H1 (cell line): ENCODE results near the gene P2RY8. TPM values are rescaled to one million over a fixed set of nuclear protein-coding genes. Genes with fewer than 3 reads are reported as not detected.

Source experiments
- CTCF ChIA-PET: fragments of 300-600 bp; sonication (Branson Sonifier 250); formaldehyde crosslinking; loops from one replicate; lab custom pipeline; 2021; ENCODE audit not compliant: partially characterized antibody; lab: Charles Lee
- POLR2A ChIA-PET: fragments of 300-600 bp; sonication (Branson Sonifier 250); formaldehyde crosslinking; loops from one replicate; lab custom pipeline; 2021; ENCODE audit warnings: inconsistent platforms; ENCODE audit not compliant: partially characterized antibody; lab: Charles Lee
- DNase-seq, 2 experiments: peaks; one replicate each; pipeline versions ENCODE4 v3.0.0 to v3.0.0-alpha.2; 2010 to 2022; ENCODE audit warnings: low spot score in 2 of 2, low read depth in 1 of 2, mixed read lengths in 1 of 2
- FAIRE-seq: peaks from 2 replicates; lab custom pipeline; 2011; peaks lifted over from hg19 to GRCh38; lab: Jason Lieb, UNC
- H2AFZ ChIP-seq: 2 replicates; pipeline ENCODE4 v1.8.1; 2012; ENCODE audit warnings: low read length, inconsistent platforms
- H2AK5ac ChIP-seq: 2 replicates; pipeline ENCODE4 v1.6.1; 2013; ENCODE audit warnings: low read depth, low read length
- H2BK120ac ChIP-seq: replicated peaks from 2 replicates; pipeline ENCODE3; 2013; ENCODE audit warnings: low read depth, low read length, inconsistent platforms
- H2BK12ac ChIP-seq: 2 replicates; pipeline ENCODE4 v1.6.1; 2013; ENCODE audit warnings: low read depth, low read length
- H2BK15ac ChIP-seq: 2 replicates; pipeline ENCODE4 v1.6.1; 2013; ENCODE audit warnings: low read length
- H2BK20ac ChIP-seq: 2 replicates; pipeline ENCODE4 v1.6.1; 2013; ENCODE audit warnings: low read length
- H2BK5ac ChIP-seq: 2 replicates; pipeline ENCODE4 v1.6.1; 2013; ENCODE audit warnings: low read depth, low read length
- H3K14ac ChIP-seq: 2 replicates; pipeline ENCODE4 v1.6.1; 2013; ENCODE audit warnings: inconsistent platforms; ENCODE audit not compliant: insufficient read length
- H3K18ac ChIP-seq: 2 replicates; pipeline ENCODE4 v1.6.1; 2013; ENCODE audit warnings: low read length; ENCODE audit errors: extremely low read depth
- H3K23ac ChIP-seq: 2 replicates; pipeline ENCODE4 v1.6.1; 2013; ENCODE audit warnings: inconsistent platforms; ENCODE audit not compliant: insufficient read length
- H3K23me2 ChIP-seq: 2 replicates; pipeline ENCODE4 v1.6.1; 2013; ENCODE audit warnings: low read depth, low read length
- H3K27ac ChIP-seq: 2 replicates; pipeline ENCODE4 v1.6.1; 2011; ENCODE audit warnings: low read depth, low read length, inconsistent platforms
- H3K27me3 ChIP-seq, 4 experiments: replicated peaks in 1 of 4; 1 replicate in 1 of 4; 2 replicates in 3 of 4; pipeline versions ENCODE4 v1.6.1 to v1.8.1; 2011 to 2013; ENCODE audit warnings: low read length in 3 of 4, mild to moderate bottlenecking in 3 of 4, inconsistent platforms in 2 of 4, mixed read lengths in 2 of 4, moderate library complexity in 1 of 4; ENCODE audit not compliant: control insufficient read depth in 3 of 4, insufficient read depth in 3 of 4; ENCODE audit errors: extremely low read depth in 1 of 4
- H3K36me3 ChIP-seq, 4 experiments: 2 replicates each; pipeline versions ENCODE4 v1.6.1 to v1.8.1; 2011 to 2013; ENCODE audit warnings: mild to moderate bottlenecking in 4 of 4, low read length in 3 of 4, moderate library complexity in 2 of 4, control low read depth in 1 of 4, inconsistent platforms in 1 of 4; ENCODE audit not compliant: insufficient read depth in 4 of 4, control insufficient read depth in 2 of 4
- H3K4ac ChIP-seq: replicated peaks from 2 replicates; pipeline ENCODE3; 2013; ENCODE audit warnings: low read length, low read depth, mixed read lengths, inconsistent platforms; ENCODE audit not compliant: insufficient read length
- H3K4me1 ChIP-seq, 4 experiments: replicated peaks in 1 of 4; 1 replicate in 1 of 4; 2 replicates in 3 of 4; pipeline versions ENCODE4 v1.6.1 to v1.8.1; 2011 to 2013; ENCODE audit warnings: low read length in 3 of 4, inconsistent platforms in 2 of 4, mixed read lengths in 1 of 4; ENCODE audit not compliant: insufficient read depth in 4 of 4, control insufficient read depth in 3 of 4
- H3K4me2 ChIP-seq, 2 experiments: 2 replicates each; pipeline versions ENCODE4 v1.6.1 to v1.8.1; 2011 to 2013; ENCODE audit warnings: low read depth in 2 of 2, low read length in 2 of 2, control low read depth in 1 of 2, inconsistent platforms in 1 of 2, mild to moderate bottlenecking in 1 of 2; ENCODE audit not compliant: insufficient read depth in 1 of 2
- H3K4me3 ChIP-seq, 4 experiments: fragments of 200-600, 300-600 bp in 1 of 4; sonication (generic), shearing (Covaris generic), sonication (Bioruptor Twin) in 1 of 4; 2 replicates each; pipeline versions ENCODE4 v1.5.1 to v1.8.1; 2011 to 2016; ENCODE audit warnings: low read length in 4 of 4, low read depth in 3 of 4, control low read depth in 2 of 4, inconsistent platforms in 2 of 4, mild to moderate bottlenecking in 2 of 4, mixed read lengths in 1 of 4, moderate library complexity in 1 of 4; ENCODE audit not compliant: insufficient read depth in 2 of 4; ENCODE audit errors: extremely low read depth in 1 of 4
- H3K56ac ChIP-seq: replicated peaks from 2 replicates; pipeline ENCODE3; 2013; ENCODE audit warnings: low read depth, mild to moderate bottlenecking, mixed read lengths, low read length, inconsistent platforms; ENCODE audit not compliant: insufficient read length
- H3K79me1 ChIP-seq: 2 replicates; pipeline ENCODE4 v1.6.1; 2013; ENCODE audit warnings: low read depth, low read length, control low read depth
- H3K79me2 ChIP-seq, 2 experiments: 2 replicates each; pipeline versions ENCODE4 v1.6.1 to v1.8.1; 2012 to 2013; ENCODE audit warnings: low read length in 2 of 2, mild to moderate bottlenecking in 2 of 2, inconsistent platforms in 1 of 2; ENCODE audit not compliant: insufficient read depth in 2 of 2, control insufficient read depth in 1 of 2
- H3K9ac ChIP-seq, 4 experiments: replicated peaks in 1 of 4; 1 replicate in 1 of 4; 2 replicates in 3 of 4; pipeline versions ENCODE4 v1.6.1 to v1.8.1; 2011 to 2013; ENCODE audit warnings: low read depth in 3 of 4, low read length in 3 of 4, control low read depth in 2 of 4, mild to moderate bottlenecking in 2 of 4, moderate library complexity in 2 of 4, inconsistent platforms in 1 of 4; ENCODE audit errors: extremely low read depth in 1 of 4
- H3K9me3 ChIP-seq, 2 experiments: 2 replicates each; pipeline versions ENCODE4 v1.6.1 to v1.8.1; 2012 to 2013; ENCODE audit warnings: mild to moderate bottlenecking in 2 of 2, moderate library complexity in 2 of 2, control low read depth in 1 of 2, inconsistent platforms in 1 of 2, low read depth in 1 of 2, low read length in 1 of 2, mixed read lengths in 1 of 2; ENCODE audit not compliant: insufficient read depth in 2 of 2
- H4K20me1 ChIP-seq, 2 experiments: replicated peaks in 1 of 2; 2 replicates each; pipeline versions ENCODE3 to v1.8.1; 2011 to 2013; ENCODE audit warnings: inconsistent platforms in 2 of 2, low read length in 2 of 2, mild to moderate bottlenecking in 1 of 2; ENCODE audit not compliant: insufficient read depth in 2 of 2, control insufficient read depth in 1 of 2
- H4K5ac ChIP-seq: 2 replicates; pipeline ENCODE4 v1.6.1; 2013; ENCODE audit warnings: low read length, low read depth, mixed read lengths, inconsistent platforms; ENCODE audit not compliant: insufficient read length
- H4K8ac ChIP-seq: 2 replicates; pipeline ENCODE4 v1.8.0; 2013; ENCODE audit warnings: mild to moderate bottlenecking, moderate library complexity, low read length, inconsistent platforms; ENCODE audit not compliant: insufficient read depth; ENCODE audit errors: extremely low read depth
- H4K91ac ChIP-seq: replicated peaks from 2 replicates; pipeline ENCODE3; 2013; ENCODE audit warnings: low read length, mixed read lengths, inconsistent platforms; ENCODE audit not compliant: insufficient read length
- CBX8 ChIP-seq: fragments of 300-800, 300-1000 bp; sonication (generic); IDR thresholded peaks from 2 replicates; pipeline ENCODE4 v1.7.1; 2016; ENCODE audit warnings: low read depth, low read length, borderline replicate concordance
- CTBP2 ChIP-seq: IDR thresholded peaks from 2 replicates; pipeline ENCODE4 v1.7.0; 2011; ENCODE audit warnings: borderline replicate concordance, mild to moderate bottlenecking, moderate library complexity, mixed read lengths, low read length; ENCODE audit not compliant: insufficient read depth, insufficient read length
- EGR1 ChIP-seq: IDR thresholded peaks from 2 replicates; pipeline ENCODE4 v1.6.1; 2011; ENCODE audit warnings: low read depth, low read length, borderline replicate concordance
- FOSL1 ChIP-seq: IDR thresholded peaks from 2 replicates; pipeline ENCODE4 v1.6.1; 2011; ENCODE audit warnings: mild to moderate bottlenecking, low read depth, low read length, moderate library complexity; ENCODE audit not compliant: insufficient read depth
- HDAC2 ChIP-seq, 2 experiments: fragments of 300-600 bp in 1 of 2; sonication (generic) in 1 of 2; IDR thresholded peaks; 2 replicates each; pipeline ENCODE4 v1.6.1; 2011 to 2012; ENCODE audit warnings: low read depth in 2 of 2, low read length in 2 of 2, mild to moderate bottlenecking in 2 of 2, moderate library complexity in 2 of 2, borderline replicate concordance in 1 of 2, inconsistent platforms in 1 of 2
- KDM5A ChIP-seq: fragments of 200-600 bp; IDR thresholded peaks from 2 replicates; pipeline ENCODE4 v1.7.1; 2012; ENCODE audit warnings: mild to moderate bottlenecking, low read length, inconsistent platforms, mixed read lengths
- POLR2A ChIP-seq, 2 experiments: IDR thresholded peaks; 1 replicate in 1 of 2; 2 replicates in 1 of 2; pipeline ENCODE4 v1.6.1; 2011; ENCODE audit warnings: low read depth in 2 of 2, low read length in 2 of 2, mild to moderate bottlenecking in 2 of 2; ENCODE audit errors: control extremely low read depth in 1 of 2
- SIN3A ChIP-seq, 2 experiments: IDR thresholded peaks in 1 of 2; conservative IDR thresholded peaks in 1 of 2; 2 replicates each; pipeline ENCODE4 v1.6.1; 2011 to 2012; ENCODE audit warnings: low read length in 2 of 2, improper control_type of control experiment in 1 of 2, low read depth in 1 of 2, mild to moderate bottlenecking in 1 of 2
- SIX5 ChIP-seq: IDR thresholded peaks from 2 replicates; pipeline ENCODE4 v1.6.1; 2011; ENCODE audit warnings: mild to moderate bottlenecking, low read depth, low read length
- USF2 ChIP-seq: IDR thresholded peaks from 2 replicates; pipeline ENCODE4 v1.6.1; 2011; ENCODE audit warnings: low read length, improper control_type of control experiment
- WGBS, 2 experiments: shearing (Covaris generic) in 1 of 2; methylation state at CpG; one replicate each; pipeline versions ENCODE4 v1.1.6 to v1.1.7; 2013 to 2015; ENCODE audit warnings: low lambda C conversion rate in 2 of 2, mixed read lengths in 2 of 2, inconsistent platforms in 1 of 2, low coverage in 1 of 2, missing lambda C conversion rate in 1 of 2; ENCODE audit not compliant: insufficient replicate concordance in 2 of 2, insufficient coverage in 1 of 2, insufficient read length in 1 of 2; ENCODE audit errors: extremely low coverage in 1 of 2, missing lambda C conversion rate in 1 of 2; 5-methylcytosine and 5-hydroxymethylcytosine counted together
- polyA plus RNA-seq, 7 experiments: library from polyadenylated mRNA; depleted of rRNA in 3 of 7; stranded (reverse) in 5 of 7; unstranded in 2 of 7; fragments of >200 nt in 5 of 7; fragments of 200-250 nt in 2 of 7; gene quantifications; 1 replicate in 5 of 7; 2 replicates in 1 of 7; 4 replicates in 1 of 7; pipeline versions ENCODE4 v1.2.1 to v1.2.3, GENCODE V29; 2011 to 2013; ENCODE audit warnings: missing spikeins in 2 of 7, mixed read lengths in 2 of 7
- total RNA-seq: library from RNA; stranded (reverse); fragmentation: NEBNext Ultra II Directional; extraction: Animal tissue kit (Norgen Biotek cat#: 25700); gene quantifications from 2 replicates; pipeline ENCODE4 v1.2.1, GENCODE V29; 2021
- TF ChIP-seq, protein P1 (sequence below): IDR thresholded peaks from 2 replicates; pipeline ENCODE4 v1.6.1; 2012; ENCODE audit warnings: low read length, inconsistent platforms

P2RY8 gene
- total and polyA plus RNA-seq, 2 of the 8 experiments (the other 6 are each of a cell fraction or from before 2014, with no cell fraction given): 0.09 to 0.15 TPM

DNA sequence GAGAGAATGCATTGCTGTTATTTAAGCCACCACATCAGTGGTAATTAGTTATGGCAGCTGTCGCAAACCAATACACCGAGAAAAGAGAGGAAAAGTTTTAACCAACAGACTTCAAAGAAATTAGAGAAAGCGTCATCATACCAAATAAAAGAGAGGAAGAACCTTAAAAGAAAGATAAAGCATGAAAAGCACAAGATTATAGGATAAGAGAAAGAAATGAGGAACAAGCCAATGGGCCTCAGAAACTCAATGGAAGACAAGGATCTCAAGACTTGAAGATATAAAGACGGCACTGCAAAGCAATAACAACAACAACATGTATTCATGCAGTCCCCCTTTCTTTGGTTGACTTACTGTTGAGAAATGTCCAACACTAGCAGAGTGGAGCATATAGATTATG is 61.5 kb downstream of the P2RY8 start:
- CTCF ChIA-PET: no interaction called here
- no peak overlapping the region for H2BK5ac ChIP-seq
- no peak overlapping the region for H2BK12ac ChIP-seq
- no peak overlapping the region for H2BK20ac ChIP-seq
- H3K9me3 ChIP-seq: peaks cover 0 to 7% of the 10 kb centered on the region in 2 experiments; a peak in 1 of 4 replicates
- no peak overlapping the region for H3K27ac ChIP-seq
- H3K56ac ChIP-seq: no peak overlapping the region
- no peak overlapping the region for H3K23ac ChIP-seq
- WGBS, 2 experiments: 84% methylated on average over 4 of the region's 4 CpGs; no CpG with 5 or more reads in 1 of the 2 experiments
- no peak overlapping the region for H3K4me3 ChIP-seq
- no peak overlapping the region for H3K14ac ChIP-seq
- H3K4ac ChIP-seq: no peak overlapping the region
- no peak overlapping the region for H2BK15ac ChIP-seq
- no peak overlapping the region for H4K5ac ChIP-seq
- no peak overlapping the region for H2BK120ac ChIP-seq
- H3K18ac ChIP-seq: no peak overlapping the region
- H3K27me3 ChIP-seq: no peaks in the 10 kb centered on the region
- H3K79me1 ChIP-seq: no peaks in the 10 kb centered on the region
- H4K20me1 ChIP-seq: peaks cover 0 to 2% of the 10 kb centered on the region in 2 experiments
- no peaks in the 10 kb centered on the region for H3K79me2 ChIP-seq
- POLR2A ChIA-PET: no interaction called here
- H3K4me1 ChIP-seq: no peaks in the 10 kb centered on the region
- H3K4me2 ChIP-seq: no peak overlapping the region
- no peak overlapping the region for H2AK5ac ChIP-seq
- no peak overlapping the region for H3K9ac ChIP-seq
- no peak overlapping the region for H2AFZ ChIP-seq
- DNase-seq: no peak
- H3K23me2 ChIP-seq: peaks cover 31% of the 10 kb centered on the region; the same call in 1 of the 2 replicates
- H4K8ac ChIP-seq: no peak overlapping the region
- H3K36me3 ChIP-seq: no peaks in the 10 kb centered on the region
- FAIRE-seq: no peak
- no peak overlapping the region for H4K91ac ChIP-seq
- no peak for TF ChIP-seq POLR2A (IDR thresholded peaks at IDR 0.05; ENCODE audit: control extremely low read depth in 1 of 2, low read depth in 2 of 2, low read length in 2 of 2)
- no peak for TF ChIP-seq EGR1
- no peak for TF ChIP-seq FOSL1
- TF ChIP-seq, protein P1, sequence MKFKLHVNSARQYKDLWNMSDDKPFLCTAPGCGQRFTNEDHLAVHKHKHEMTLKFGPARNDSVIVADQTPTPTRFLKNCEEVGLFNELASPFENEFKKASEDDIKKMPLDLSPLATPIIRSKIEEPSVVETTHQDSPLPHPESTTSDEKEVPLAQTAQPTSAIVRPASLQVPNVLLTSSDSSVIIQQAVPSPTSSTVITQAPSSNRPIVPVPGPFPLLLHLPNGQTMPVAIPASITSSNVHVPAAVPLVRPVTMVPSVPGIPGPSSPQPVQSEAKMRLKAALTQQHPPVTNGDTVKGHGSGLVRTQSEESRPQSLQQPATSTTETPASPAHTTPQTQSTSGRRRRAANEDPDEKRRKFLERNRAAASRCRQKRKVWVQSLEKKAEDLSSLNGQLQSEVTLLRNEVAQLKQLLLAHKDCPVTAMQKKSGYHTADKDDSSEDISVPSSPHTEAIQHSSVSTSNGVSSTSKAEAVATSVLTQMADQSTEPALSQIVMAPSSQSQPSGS: no peak
- TF ChIP-seq CBX8: no peak
- TF ChIP-seq KDM5A: no peak
- no peak for TF ChIP-seq HDAC2 (IDR thresholded peaks at IDR 0.05; ENCODE audit: borderline replicate concordance in 1 of 2, low read depth in 2 of 2, low read length in 2 of 2)
- TF ChIP-seq CTBP2: no peak
- no peak for TF ChIP-seq SIN3A (conservative IDR thresholded peaks at IDR 0.05 in 1 of 2, IDR thresholded peaks at IDR 0.05 in 1 of 2; ENCODE audit: low read depth in 1 of 2, low read length in 2 of 2)
- TF ChIP-seq USF2: no peak
- no peak for TF ChIP-seq SIX5
